ENCODE data around the gene SLC36A4.
"Not testable (repeated sequence)": the region's sequence is repeated elsewhere in the genome, so short reads cannot be mapped to it uniquely, and the experiment has no call there.

Gene SLC36A4

DNA sequence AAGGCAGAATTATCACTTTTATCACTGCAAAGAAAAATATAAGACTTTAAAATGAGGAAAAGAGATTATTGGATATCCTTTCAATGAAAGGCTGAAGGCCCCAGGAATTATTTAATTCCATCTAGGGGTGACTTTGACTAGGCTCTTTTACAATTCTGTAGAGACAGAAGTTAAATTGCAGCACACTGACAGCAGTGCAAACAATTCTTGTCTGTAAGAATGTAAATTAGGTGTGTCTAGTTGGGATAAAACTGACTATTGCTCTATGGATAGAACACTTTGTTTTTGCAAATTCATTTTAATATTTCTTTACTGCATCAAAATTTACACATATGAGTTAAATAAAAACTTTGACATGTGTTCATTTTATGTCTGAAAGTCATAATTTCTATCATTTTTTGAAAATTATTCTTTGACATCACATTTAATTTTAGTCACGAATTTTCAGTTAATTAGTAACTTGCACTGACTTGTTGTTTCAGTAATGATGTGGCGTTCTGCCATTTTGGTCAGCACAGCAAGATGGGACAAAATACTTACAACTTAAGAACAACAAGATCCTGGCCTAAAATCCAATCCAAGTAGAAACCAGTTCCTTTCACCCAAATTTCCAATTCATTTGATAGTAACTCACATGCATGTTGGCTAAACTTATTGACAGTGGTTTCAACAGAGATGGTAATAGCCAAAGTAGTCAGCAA is 75.1 kb downstream of the SLC36A4 start:
- DNase-seq (ENCODE audit: low read depth) = no peak

DNA sequence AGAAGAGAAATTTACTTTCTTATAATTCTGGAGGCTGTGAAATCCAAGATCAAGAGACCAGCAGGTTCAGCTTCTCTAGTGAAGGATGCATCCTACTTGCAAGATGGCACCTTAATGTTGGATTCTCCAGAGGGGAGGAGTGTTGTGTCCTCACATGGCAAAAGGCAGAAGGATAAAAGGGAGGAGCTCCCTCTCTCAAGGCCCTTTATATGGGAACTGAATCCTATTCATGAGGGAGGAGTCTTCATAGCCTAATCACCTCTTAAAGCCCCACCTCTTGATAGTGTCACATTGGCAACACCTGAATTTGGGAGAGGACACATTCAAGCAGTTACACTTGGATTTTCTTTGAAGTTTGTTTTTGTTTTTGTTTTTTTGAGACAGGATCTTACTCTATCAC is 79.5 kb downstream of the SLC36A4 start:
- DNase-seq (ENCODE audit: low read depth) = no peak

DNA sequence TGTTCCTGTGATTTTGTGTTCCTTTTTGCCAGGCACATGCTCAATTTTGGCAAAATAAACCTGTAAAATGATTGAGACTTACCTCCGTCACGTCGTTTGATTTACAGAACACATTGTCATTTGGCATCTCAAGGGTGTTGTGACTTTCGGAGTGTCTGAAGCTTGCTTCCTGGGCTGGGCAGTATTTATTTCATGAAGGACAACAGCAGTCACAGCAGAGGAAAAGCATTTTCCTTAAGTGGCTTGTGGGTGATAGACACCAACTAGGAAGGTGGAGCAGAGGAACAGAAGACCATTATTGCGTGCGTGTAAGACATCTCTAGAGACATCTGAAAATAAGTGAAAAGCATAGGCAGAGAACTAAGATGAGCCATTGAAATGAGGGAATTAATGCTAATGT is 80.2 kb downstream of the SLC36A4 start:
- DNase-seq (ENCODE audit: low read depth) = no peak

DNA sequence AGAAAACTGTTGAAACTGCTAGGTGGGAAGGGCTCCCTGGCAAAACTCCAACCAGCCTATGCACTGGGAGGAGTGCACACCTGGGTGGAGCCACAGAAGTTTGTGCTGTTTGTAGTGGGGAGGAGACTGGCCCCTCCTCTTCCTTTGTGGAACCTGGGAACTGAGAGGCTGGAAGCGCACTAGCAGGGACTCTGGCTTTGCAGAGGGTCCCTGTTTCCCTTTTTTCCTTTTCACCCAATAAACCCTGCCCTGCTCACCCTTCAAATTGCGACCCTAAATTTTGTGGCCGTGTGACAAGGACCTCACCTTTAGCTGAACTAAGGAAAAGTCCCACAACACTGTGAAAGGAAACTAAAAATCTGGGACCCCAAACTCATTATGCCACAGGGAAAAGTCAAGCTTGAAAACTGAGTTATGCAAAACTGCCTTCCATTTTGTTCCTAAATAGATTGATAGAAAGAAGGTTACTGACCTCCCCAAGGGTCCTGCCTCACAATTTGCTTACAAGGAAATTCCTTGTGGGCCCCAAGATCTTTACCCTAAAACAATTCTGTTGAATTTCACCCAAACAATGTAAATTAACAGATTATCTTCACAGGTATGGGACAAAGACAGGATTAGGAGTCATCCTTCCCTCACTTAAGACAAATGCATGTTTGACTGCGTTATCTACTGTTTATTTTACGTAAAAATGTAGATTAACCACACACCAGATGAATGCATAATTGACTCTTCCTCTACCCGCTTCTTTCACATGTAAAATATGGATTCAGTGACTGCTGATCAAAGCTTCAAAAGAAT is 81.0 kb downstream of the SLC36A4 start:
- no peak for DNase-seq (ENCODE audit: low read depth)

DNA sequence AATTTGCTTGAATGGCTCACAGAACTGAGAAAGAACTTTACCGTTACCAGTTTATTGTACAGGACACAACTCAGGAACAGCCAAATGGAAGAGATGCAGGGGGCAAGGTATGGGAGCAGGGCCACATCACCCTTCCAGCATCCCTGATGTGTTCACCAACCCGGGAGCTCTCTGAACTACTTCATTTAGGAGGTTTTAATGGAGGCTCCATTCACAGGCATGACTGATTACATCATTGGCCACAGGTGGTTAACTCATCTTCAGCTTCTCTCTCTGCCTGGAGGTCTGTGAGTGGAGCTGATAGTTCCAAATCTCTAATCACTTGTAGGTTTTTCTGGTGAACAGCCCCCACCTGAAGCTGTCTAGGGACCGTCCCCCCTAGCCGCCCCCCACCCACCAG is 83.5 kb downstream of the SLC36A4 start:
- DNase-seq (ENCODE audit: low read depth) = no peak

DNA sequence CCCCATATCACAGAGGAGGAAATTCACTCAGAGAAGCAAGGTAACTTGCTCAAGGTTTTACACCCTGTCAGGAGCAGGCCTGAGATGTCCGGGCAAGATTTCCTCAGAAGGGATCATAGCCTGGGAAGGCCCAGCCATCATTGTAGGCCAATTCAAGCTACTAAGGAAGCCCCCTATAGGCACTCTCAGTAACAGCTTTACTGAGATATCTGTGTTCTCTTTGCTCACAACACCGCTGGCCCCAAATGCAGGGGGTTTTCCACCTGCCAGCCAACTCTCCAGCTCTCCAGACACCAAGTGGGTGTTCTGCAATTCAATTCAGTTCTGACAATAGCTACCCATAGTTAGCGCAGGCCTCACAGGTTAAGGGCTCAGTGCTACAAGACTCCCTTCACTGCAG is 84.0 kb downstream of the SLC36A4 start:
- DNase-seq (ENCODE audit: low read depth) = no peak

DNA sequence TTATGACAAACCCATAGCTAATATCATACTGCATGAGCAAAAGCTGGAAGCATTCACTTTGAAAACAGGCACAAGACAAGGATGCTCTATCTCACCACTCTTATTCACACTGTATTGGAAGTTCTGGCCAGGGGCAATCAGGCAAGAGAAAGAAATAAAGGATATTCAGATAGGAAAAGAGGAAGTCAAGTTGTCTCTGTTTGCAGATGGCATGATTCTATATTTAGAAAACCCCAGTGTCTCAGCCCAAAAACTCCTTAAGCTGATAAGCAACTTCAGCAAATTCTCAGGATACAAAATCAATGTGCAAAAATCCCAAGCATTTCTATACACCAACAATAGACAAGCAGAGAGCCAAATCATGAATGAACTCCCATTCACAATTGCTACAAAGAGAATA is 86.6 kb downstream of the SLC36A4 start:
- DNase-seq (ENCODE audit: low read depth) = not testable (repeated sequence)

DNA sequence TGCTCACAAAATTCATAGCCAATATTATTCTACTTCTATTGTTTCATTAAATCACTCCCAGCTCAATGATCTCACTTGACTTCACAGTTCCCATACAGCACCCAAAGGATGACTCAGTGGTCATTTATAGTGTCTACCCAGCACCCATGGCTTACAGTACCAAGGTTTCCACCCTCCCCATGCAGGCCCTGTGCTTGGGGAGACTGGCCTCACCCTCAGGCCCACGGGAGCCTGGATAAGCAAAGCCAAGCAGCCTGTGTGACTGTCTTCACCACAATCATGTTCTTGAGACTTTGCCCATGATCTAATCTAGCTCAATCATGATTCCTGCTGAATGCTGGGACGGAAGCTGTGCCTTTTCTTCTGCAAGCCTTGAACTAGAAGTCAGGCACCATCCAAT is 97.6 kb downstream of the SLC36A4 start:
- DNase-seq (ENCODE audit: low read depth) = no peak

DNA sequence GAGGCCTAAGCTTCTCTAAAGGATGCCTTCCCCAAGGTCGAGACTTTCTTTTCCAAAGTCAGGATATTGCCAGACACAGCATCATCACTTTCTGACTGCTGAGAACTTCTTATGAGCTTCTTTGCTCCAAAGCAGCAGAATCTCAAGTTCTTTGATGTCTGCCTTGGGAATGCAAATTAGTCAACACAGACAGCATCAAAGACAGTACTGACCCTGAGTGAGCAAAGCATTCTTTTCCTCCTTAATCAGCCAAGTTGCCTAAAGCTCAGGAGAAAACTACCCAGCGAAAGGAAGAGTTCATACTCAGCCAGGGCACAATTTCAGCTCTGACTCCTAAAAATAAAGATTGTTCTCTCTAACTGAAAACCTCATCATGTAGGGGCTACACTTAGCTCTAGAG is 98.0 kb downstream of the SLC36A4 start:
- no peak for DNase-seq (ENCODE audit: low read depth)
